NOMO-1 (cell line): ENCODE results near the gene SGCA.

Source experiments
- DNase-seq, 2 experiments: peaks; one replicate each; lab custom pipeline; 2025; ENCODE audit not compliant: unreplicated experiment in 2 of 2; lab: John Stamatoyannopoulos, UW

SGCA gene

GRCh38 chr17:50133769-50134099 lies 32.1 kb upstream of the SGCA start:
- DNase-seq = no peak

DNA sequence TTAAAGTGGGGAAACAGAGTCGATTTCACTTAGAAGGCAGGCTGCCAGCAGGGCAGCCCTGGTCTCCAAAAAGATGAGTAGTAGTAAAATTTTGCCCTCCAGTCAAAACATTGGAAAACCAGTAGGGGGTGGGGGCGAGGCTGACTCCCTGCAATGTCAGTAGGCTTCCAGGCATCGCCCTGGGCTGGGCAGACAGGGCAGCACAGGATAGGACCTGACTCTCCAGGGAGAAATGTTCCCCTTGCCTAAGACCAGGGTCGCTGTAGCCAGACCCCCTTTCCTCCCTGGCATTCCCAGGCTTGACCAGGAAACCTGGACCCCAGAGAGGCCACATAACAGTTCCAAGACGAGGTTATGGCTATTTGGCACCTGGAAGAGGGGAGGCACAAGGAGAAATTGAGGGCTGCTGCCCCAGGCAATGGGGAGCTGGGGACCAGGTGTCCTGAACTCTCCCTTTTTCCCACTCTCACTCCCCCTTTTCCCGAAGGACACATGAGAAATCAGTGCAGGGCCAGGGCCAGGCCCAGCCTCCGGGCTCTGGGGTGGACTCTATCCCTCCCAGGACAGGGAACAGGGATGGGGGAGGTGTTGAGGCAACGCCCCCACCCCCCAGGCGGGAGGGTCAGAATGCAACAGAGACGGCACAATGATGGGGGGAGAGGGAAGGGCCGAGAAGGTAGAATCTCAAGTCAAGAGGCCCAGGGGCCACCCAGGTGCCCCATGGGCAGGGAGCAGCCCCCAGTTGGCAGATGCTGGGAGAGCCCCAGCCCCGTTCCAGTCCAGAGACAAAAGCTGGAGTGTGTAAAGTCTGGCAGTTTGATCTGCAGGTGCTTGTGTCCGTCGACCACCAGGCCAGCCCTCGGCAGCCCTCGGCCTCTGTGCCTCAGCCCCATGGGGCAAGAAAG lies 31.3 kb upstream of the SGCA start:
- no peak for DNase-seq

- no peak for DNase-seq
Measured at GRCh38 chr17:50135316-50136095, 30.3 kb upstream of the SGCA start.

DNA sequence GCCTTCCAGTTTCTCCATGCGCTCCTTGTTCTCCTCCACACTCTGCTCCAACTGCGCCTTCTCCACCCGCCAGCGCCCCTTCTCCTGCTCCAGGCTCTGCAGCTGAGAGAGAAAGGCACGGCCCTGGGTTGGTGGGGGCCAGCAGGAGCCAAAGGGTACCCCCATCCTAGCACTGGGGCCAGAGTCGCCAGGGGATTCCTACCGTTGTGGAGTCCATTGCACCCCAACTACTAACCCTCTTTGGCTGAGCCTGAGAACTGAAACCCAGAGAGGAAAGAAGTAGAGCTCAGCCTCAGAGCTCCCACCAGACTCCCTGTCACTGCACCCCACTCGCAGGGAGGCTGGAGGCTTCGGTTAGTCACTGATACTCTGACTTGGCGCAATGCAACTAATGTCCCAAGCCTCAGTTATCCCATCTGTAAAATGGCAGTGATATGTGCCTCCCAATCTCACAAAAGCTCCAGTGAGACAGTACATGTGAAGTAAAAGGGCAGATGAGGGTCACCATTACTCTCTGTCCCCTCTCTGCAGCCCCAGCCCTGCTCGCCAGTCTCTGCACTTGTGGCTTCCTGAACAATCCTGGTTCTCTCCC lies 29.6 kb upstream of the SGCA start:
- no peak for DNase-seq

- no peak for DNase-seq
Measured at GRCh38 chr17:50137042-50137441, 28.8 kb upstream of the SGCA start.

DNA sequence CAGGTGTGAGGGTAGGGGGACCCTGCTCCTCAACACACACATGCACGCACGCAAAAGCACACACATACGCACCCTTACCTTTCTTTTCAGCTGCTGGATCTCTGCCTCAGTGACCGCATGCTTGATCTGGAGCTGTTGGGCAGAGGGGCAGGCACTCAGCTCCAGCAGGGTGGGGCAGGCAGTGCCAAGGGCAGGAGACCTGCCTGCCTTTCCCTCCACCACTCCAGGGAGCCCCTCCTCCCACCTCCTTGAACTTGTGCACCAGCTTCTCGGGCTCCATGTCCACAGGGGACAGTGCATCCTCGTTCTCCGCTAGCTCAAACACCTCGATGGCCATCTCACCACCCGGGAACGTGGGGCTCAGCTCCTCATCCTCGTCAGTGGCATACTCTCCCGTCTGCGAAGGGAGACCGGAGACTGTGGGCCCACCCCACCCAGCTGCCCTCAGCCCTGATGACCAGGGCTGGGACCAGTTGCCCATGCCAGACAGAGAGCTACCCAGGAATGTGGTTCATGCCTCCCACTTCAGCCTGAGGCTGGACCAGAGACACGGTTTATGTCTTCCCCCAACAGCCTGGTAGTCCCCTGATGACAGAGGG lies 26.5 kb upstream of the SGCA start:
- DNase-seq = no peak

GRCh38 chr17:50139950-50140885 lies 25.6 kb upstream of the SGCA start:
- peak; percentile 45 to 49 for DNase-seq

DNA sequence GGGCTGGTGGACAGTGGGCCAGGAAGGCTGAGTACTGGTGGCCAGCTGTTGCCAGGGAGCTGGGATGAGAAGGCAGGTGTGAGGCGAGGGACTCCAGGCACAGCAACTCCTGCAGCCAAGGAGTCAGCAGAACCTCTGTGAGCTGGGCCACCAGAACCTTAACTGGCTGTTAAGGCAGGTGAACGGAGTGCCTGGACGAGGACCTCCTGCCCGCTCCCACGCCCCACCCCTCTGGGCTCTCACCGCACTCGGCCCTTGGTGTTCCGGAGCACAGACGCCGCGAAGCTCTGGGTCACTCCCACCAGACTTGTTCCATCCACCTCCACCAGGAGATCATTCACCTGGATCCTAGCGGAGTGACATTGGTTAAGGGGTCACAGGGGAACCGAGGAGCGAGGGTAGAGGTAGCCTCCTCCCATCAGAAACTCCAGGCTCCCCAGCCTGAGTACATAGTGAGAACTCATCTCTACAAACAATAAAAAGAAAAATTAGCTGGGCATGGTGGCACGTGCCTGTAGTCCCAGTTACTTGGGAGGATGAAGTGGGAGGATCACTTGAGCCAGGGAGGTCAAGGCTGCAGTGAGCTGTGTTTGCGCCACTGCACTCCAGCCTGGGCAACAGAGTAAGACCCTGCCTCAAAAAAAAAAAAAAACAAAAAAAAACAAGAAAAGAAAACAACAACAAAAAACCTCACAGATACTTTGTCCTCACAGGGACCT lies 24.6 kb upstream of the SGCA start:
- no peak for DNase-seq

DNA sequence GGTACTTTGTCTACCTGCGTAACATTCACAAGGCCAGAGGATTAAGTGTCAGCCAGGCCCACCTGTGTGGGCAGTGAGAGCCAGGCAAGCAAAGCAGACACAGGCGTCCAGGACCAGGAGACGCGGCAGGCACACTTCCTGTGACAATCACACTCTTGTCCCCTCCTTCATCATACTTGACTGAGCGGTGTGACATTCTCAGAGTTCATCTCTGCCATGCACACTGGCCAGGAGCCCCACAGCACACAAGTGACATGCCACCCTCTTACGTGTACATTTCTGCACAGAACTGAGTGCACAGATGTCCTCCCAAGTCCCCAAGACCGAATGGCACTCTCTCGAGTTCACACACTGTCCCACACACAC lies 24.1 kb upstream of the SGCA start:
- DNase-seq = no peak

DNA sequence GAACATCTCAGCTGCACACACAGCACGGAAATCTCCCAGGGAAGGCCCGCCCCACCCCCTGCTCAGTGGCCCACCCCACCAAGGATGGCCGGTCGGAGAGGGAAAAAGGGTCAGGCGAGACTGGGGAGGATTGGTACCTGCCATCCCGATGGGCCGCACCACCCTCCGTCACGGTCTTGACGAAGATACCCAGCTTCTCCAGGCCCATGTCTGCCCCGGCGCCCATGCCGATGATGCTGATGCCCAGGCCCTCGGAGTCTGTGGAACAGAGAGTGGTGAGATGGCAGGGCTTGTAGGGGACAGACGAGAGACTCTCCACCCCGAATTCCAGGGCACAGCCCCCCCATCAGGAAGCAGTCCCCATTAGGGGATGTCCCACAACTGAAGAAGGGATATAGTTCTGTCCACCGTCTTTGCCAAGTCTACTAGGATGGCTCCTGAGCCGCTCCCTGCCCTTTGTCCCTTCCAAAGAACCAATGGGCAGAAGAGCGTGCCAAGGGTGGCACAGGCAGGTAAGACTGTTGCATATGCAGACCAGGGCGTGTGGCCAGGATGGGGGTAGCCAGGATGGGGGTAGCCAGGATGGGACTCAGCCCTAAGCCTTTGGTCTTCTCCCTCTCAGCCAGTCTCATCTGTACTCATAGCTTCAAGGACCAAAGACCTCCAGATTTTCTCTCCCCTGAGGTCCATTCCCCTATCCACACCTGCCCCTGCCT lies 22.2 kb upstream of the SGCA start:
- no peak for DNase-seq

DNA sequence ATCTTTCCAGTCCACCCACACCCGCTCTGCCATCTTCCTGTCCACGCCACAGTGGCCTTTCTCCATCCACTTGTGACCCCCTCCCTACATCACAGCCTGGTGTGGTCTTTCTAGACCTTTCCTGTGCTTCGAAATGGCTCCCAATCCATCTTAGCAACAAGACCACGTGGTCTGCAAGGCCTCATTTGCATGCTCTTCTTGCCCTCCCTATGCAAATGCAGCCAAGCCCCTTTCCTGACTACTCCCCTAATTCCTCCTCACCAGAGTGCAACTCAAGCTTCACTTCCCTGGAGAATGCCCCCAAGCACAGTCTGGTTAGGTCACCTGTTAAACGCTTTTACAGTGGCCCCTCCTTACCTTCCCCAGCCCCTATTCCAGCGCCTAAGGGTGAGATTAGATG lies 21.4 kb upstream of the SGCA start:
- no peak for DNase-seq

DNA sequence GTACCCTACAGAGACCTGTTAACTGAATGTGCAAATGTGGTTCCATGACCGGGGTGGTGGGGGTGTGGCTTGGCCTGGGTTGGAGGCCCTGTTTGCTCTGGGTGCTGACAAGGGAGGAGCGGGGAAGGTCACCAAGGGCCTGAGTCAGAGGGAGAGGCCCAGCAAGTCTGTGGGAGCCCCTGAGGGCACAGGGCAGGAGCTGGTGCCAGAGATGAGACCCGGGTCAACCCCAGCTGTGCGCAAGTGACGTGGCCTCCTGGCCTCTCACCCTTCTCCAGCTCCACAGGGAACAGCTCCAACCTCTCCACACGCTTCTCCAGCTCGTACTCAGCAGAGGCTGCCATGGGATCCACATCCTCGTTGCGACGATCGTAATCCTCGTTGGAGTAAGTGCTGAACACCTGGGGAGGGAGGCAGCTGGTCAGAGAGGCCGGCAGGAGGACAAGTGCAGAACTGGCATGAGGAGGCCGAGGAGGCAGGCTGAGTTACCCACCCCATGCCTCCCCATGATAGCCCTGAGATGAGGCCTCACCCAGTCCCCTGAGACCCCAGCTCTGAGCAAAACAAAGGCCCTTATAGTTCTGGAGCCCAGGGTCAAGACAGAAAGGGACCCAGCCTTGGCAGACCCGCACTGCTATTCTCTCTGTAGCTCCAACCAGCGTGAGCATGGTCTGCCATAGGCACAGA lies 20.8 kb upstream of the SGCA start:
- no peak for DNase-seq

- no peak for DNase-seq
Measured at GRCh38 chr17:50145532-50146229, 20.1 kb upstream of the SGCA start.

- DNase-seq = no peak
Measured at GRCh38 chr17:50146230-50146926, 19.4 kb upstream of the SGCA start.

- no peak for DNase-seq
Measured at GRCh38 chr17:50146927-50147665, 18.7 kb upstream of the SGCA start.

- DNase-seq = no peak
Measured at GRCh38 chr17:50147841-50148225, 18.0 kb upstream of the SGCA start.
